ENCODE results near the gene TREM1.
A peak's percentile ranks its signal among the peaks of the same experiment; 100 is the strongest.

The TREM1 gene

DNA sequence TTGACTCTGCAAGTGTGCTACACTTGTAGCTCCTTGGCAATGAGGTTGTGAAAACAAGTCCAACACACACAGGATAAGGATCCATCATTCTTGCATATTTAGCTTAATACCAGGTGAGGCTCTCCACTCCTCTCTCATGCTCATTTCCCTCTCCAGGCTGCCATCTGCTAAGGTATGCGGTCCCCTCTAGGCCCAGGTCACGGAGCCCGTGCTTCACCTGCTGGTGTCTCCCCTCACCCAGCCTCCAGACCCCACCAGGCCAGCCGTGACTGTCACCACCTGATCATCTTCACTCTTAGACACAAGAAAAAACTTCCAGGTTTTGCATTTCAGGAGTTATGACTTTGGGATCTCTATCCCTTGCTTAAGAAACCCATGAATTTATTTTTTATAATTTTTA lies 34.7 kb upstream of the TREM1 start:
- H3K36me3 ChIP-seq (replicated peaks) = no peaks in the 10 kb centered on the region
- no peak for DNase-seq
- peak overlapping the region; percentile 38 for H3K27ac ChIP-seq
- TF ChIP-seq, protein P1, sequence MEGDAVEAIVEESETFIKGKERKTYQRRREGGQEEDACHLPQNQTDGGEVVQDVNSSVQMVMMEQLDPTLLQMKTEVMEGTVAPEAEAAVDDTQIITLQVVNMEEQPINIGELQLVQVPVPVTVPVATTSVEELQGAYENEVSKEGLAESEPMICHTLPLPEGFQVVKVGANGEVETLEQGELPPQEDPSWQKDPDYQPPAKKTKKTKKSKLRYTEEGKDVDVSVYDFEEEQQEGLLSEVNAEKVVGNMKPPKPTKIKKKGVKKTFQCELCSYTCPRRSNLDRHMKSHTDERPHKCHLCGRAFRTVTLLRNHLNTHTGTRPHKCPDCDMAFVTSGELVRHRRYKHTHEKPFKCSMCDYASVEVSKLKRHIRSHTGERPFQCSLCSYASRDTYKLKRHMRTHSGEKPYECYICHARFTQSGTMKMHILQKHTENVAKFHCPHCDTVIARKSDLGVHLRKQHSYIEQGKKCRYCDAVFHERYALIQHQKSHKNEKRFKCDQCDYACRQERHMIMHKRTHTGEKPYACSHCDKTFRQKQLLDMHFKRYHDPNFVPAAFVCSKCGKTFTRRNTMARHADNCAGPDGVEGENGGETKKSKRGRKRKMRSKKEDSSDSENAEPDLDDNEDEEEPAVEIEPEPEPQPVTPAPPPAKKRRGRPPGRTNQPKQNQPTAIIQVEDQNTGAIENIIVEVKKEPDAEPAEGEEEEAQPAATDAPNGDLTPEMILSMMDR (IDR thresholded peaks at IDR 0.05; ENCODE audit: low read depth, low read length, missing control alignments) = no peak
- H3K27me3 ChIP-seq (replicated peaks) = peaks cover 30% of the 10 kb centered on the region
- H3K4me3 ChIP-seq (ENCODE audit: low read depth, low read length) = no peak overlapping the region
- in situ Hi-C loops (cut with HindIII; ENCODE audit: low pct_ligation_motif_present, low sequenced_read_pairs) = no loop called here

DNA sequence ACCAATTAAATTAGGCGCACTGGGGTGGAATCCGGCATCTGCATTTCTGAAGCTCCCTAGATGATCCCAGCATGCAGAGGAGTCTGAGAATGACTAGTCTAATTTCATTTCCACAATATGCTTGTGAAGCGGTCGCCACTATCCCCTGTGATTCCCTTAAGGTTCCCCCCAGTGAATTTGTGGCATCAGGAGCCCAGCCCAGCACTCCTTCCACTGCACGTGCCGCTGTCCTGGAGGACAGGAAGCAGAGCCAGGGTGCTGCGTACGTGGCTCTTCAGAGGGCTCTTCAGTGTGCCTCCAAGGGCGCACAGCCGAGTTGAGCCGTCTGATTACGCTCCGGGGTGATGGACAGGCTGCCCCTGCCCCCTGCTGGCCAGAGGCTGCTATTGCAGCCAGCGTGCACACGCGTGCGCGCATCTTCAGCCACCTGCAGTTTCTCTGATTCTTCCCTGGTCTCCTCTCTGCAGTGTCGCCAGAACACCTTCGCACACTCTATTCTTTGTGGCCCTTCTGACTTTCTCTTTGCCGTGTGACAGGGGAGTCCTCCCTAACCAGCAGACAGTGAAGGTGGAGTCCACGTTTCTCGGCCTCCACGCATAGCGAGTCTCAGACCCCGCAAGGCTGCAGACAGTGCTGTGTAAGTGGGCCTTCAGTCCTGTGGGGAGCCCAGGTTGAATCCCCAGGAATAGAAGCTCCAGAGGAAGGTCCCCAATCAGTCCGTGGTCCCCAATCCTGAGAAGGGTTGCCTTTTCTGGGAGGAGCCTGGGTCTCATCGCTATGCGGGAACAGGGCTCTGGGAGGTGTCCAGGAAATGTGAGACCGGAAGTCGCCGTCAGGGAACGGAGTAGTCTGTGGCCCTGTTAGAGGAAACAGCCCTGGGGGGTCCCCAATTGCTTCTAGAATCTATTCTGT lies 32.4 kb upstream of the TREM1 start:
- TF ChIP-seq, protein P1 (IDR thresholded peaks at IDR 0.05; ENCODE audit: low read depth, low read length, missing control alignments) = peak; percentile 100
- in situ Hi-C loops (cut with HindIII; ENCODE audit: low pct_ligation_motif_present, low sequenced_read_pairs) = no loop called here
- Histone ChIP-seq H3K36me3 (replicated peaks) (no peaks in the 10 kb centered on the region), H3K4me3 (ENCODE audit: low read depth, low read length) (peak overlapping the region; percentile 42), H3K27me3 (replicated peaks) (peaks cover 26% of the 10 kb centered on the region), H3K27ac (no peak overlapping the region)
- DNase-seq = peak; percentile 73

DNA sequence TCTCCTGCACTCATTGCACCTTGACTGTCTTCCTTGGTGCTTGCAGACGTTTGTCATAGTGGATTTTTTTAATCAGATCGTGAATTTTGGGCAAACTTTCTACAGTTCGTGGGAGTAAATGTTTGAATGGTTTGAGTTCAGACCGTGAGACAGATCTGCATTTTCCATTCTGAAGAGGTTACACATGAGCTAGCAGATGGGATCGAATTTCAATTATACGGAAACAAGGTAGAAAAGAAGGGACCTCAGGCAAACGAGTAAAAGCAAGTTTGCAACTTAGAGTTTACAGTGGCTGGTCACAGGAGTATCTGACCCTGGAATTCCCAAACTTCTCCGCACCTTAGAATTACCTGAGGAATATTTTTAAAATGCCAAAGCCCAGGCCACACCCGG lies 31.8 kb upstream of the TREM1 start:
- Histone ChIP-seq H3K4me3 (ENCODE audit: low read depth, low read length) (no peak overlapping the region), H3K27ac (no peak overlapping the region)
- in situ Hi-C loops (cut with HindIII; ENCODE audit: low pct_ligation_motif_present, low sequenced_read_pairs) = no loop called here

DNA sequence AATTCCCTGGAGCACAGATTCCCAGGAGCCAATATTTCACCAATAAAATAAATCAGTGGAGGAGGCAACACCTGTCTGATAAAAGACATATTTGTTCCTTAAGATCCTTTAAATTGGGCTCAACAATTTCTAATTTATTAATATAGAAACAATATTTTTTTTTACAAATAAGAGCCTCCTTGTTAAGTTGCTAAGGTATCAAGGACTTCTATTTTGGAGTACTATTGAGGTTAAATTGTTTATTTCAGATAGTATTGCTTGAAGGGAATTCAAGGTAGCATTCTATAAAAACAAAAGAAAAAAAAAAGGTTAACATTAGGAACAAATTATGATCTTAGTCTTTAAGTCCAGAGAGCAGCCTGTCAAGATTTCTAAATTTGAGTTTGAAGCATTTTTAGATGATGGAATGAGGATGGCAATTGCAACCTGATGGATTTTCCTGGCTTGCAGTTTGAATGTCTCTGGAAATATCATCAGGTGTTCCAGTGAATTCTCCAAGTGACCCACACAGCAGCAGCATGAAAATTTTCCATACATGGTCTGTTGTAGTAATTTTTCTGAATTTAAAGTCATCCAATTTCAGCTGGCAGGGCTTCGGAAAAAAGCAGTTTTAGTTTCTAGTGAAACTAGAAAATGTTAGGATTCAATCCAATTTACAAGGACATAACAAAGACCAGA lies 29.6 kb upstream of the TREM1 start:
- no peak for DNase-seq
- H3K27ac ChIP-seq = no peak overlapping the region
- H3K36me3 ChIP-seq (replicated peaks) = no peaks in the 10 kb centered on the region
- TF ChIP-seq, protein P1 (IDR thresholded peaks at IDR 0.05; ENCODE audit: low read depth, low read length, missing control alignments) = no peak
- peaks cover 35% of the 10 kb centered on the region for H3K27me3 ChIP-seq (replicated peaks)
- in situ Hi-C loops (cut with HindIII; ENCODE audit: low pct_ligation_motif_present, low sequenced_read_pairs) = no loop called here
- no peak overlapping the region for H3K4me3 ChIP-seq (ENCODE audit: low read depth, low read length)

More for the DNA sequence above, 31.8 kb upstream of the TREM1 start:
- Histone ChIP-seq H3K27me3 (replicated peaks) (peaks cover 32% of the 10 kb centered on the region), H3K36me3 (replicated peaks) (no peaks in the 10 kb centered on the region)
- TF ChIP-seq, protein P1 (IDR thresholded peaks at IDR 0.05; ENCODE audit: low read depth, low read length, missing control alignments) = no peak
- DNase-seq = no peak

- DNase-seq = no peak
- in situ Hi-C loops (cut with HindIII; ENCODE audit: low pct_ligation_motif_present, low sequenced_read_pairs) = no loop called here
- H3K27ac ChIP-seq = no peak overlapping the region
- TF ChIP-seq, protein P1 (IDR thresholded peaks at IDR 0.05; ENCODE audit: low read depth, low read length, missing control alignments) = no peak
- H3K4me3 ChIP-seq (ENCODE audit: low read depth, low read length) = no peak overlapping the region
- peaks cover 35% of the 10 kb centered on the region for H3K27me3 ChIP-seq (replicated peaks)
- no peaks in the 10 kb centered on the region for H3K36me3 ChIP-seq (replicated peaks)
These were observed 28.7 kb upstream of the TREM1 start for GRCh38 chr6:41315203-41315602.
